GM21717 (cell line): ENCODE results near the gene SRBD1.

Experiments
- ATAC-seq: cut with Tn5 transposase; IDR thresholded peaks from one replicate; pipeline ENCODE4 v1.9.1; 2021; ENCODE audit warnings: mild to moderate bottlenecking, moderate library complexity; ENCODE audit not compliant: unreplicated experiment

Gene SRBD1

DNA sequence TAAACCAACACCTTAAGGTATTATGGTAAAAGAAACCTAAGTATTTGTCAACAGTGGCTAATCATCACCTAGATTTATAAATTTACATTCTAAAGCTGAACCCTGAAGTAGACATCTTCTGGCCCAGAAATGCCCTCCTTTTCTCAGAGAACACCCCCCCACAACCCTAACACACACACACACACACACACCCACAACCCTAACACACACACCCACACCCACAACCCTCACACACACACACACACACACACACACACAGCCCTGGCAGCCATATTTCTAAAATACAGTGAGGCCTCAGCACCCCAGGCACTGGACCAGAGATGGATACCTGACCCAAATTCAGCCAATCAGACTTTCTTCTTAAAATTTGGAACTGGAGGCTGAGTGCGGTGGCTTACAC, 14.3 kb downstream of the SRBD1 start:
- ATAC-seq, result no peak

DNA sequence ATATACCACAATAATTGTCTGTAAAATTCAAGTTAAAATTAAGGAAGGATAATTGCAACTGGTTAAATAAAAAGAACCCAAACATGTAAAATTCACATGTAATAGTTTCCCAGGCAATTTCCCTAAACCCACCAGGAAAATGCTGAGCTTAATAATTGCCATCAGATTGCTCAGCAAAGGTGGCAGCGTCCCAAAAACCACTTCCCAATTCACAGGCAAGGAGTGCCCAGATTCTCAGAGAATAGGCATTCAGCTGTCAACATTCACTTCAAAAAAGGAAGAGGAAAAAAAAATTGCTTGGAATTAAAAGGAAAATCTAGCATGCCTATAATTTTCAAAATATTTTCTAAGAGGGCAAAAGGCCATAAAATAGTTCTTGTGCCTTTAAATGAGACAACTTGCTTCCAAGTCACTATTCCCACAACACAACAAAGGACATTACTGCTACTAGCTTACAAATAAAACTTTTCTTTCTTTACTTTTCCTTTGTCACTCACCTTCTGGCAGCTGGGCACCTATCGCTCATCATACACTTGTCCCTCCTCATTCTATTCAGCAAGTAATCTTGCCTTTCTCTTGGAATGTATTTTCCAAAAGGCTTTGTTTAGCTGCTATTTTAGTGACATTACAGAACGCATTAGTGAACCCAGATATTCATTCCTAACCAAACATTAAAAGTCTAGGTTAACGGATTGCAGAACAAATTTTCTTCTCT, 15.2 kb downstream of the SRBD1 start:
- ATAC-seq, result no peak

GRCh38 chr2:45591073-45591472, 20.0 kb downstream of the SRBD1 start:
- ATAC-seq, result no peak

DNA sequence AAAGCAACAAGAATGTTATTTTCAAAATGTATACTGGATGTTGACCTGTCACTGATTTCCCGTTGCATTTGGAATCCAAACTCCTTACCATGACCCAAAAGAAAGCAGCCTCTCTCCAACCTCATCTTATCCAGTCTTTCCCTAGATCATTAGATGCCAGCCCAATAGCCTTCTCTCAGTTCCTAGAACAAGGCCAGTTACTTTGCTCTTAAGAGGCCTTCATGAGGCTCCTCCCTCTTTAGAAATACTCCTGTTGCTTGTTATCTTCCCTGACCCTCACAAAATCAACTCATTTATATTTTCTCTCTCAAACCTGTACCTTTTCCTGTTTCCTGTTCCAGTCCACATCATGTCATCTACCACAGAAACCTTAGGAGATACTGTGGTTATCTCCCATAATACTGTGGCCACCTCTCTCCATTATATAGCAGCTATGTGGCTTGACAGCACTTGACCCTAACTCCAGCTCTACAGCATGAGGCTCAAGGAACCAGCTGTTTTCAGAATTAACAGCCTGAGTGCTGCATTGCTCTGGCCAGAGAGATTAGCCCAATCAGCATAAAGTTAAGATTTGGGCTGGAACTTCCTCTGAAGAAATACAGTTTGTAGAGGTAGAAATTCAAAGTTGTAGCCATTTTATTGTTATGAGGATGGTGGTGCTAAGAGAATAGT, 22.8 kb downstream of the SRBD1 start:
- no peak for ATAC-seq

DNA sequence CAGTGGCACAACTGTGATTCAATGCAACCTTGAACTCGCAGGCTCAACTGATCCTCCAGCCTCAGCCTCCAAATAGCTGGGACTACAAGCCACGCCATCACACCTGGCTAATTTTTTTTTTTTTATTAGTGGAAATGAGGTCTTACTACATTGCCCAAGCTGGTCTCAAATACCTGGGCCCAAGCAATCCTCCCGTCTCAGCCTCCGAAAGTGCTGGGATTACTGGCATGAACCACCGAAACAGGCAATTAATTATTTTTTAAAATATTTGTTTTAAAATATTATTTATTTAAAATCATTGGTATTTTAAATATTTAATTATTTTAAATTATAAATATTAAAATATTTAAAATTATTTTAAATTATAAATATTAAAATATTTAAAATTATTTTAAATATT, 24.5 kb downstream of the SRBD1 start:
- no peak for ATAC-seq

DNA sequence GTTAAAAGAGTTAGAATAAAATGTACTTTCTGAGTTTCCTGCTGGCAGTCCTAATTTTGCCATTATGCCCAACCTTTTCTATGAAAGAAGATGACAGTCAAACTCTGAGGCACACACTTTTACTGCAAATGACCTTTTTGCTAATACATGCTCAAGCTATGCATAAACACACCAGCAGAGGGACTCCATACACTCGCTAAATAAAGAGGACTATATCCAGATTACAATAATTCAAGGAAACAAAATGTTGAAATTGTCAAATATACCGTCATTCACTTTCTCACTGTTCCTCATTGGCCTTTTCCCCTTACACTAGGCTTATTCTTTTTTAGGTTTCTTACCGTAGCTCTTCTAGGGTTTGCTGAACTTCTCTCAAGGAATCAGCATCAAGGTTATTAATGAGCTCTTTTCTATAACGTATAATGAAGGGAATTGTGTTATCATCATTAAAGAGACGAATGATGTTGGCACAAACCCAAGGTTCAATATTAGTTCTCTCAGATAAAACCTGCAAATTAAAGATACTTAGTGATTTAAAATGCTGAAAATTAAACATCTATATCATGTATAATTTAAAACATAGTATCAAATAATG, 25.7 kb downstream of the SRBD1 start:
- no peak for ATAC-seq

DNA sequence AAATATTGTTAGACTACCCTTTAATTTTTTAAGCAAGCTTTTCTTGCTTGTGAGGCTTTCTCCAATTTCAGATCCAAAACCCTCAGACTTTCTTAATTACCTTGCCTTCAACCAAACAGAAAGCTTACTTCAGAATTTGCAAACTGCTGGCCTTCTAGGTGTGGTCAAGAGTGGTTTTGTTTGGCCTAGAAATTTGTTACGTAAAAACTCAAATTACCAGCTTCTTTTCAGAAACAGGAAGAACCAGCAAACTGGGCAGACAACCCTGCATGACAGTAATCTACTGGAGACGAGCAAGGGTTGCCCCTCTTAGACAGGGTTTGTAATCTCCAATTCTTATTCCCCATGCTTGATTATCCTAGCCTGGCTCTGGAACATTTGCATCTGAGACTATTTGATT, 27.1 kb downstream of the SRBD1 start:
- ATAC-seq, result no peak

DNA sequence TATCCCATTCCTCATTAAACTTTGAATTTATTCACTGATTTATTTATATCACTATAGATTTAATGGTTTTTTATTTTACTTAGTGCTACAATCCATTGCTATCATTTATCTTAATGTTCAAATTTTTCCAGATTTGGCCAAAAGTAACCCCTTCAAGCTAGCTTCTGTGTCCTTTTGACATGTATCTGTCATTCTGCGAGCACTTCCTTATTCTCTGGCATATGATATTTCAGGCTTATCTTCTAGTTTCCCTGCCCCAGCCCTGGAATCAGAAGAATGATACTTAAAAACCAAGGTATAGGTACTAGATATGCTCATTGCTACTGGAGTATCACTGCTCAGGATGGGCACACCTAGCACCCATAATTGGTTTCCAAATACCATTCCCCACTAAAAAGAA, 28.5 kb downstream of the SRBD1 start:
- ATAC-seq, result no peak

DNA sequence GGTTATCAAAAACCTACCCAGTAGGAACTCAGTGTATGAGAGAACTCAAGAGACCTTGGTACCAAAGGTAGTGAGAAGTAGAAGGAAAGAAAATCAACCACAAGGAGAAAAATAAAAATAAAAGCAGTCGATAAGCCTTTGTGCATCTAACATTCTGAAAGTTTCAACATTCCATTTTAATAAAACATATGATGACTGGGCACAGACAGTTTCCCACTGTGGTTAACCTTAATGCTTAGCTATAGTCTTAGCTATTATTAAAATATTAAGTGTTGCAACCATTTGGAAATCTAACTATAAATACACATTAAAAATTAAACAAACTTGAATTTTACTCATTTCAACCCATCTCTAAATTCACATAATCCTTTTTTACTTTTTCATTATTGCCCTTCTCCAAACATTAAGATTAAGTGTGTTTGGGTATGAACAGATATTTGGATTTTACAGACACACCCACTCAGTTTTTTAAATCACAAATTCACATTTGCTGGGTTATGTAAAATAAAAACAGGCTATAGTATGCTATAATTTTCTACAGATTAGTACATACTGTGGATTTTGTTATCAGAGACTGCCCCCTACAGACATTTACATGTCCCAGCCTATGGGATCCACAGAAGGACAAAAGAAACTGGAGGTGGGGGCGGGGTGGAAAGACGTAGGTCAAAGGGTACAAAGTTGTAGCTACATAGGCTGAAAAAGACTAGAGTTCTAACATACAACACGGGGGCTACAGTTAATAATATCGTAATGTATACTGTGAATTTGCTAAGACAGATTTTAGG, 32.8 kb downstream of the SRBD1 start:
- no peak for ATAC-seq

- ATAC-seq, result no peak
Measured at GRCh38 chr2:45577441-45577840, 33.6 kb downstream of the SRBD1 start.

GRCh38 chr2:45575881-45576280, 35.2 kb downstream of the SRBD1 start:
- ATAC-seq, result no peak

- no peak for ATAC-seq
Measured at GRCh38 chr2:45572979-45573378, 38.1 kb downstream of the SRBD1 start.

DNA sequence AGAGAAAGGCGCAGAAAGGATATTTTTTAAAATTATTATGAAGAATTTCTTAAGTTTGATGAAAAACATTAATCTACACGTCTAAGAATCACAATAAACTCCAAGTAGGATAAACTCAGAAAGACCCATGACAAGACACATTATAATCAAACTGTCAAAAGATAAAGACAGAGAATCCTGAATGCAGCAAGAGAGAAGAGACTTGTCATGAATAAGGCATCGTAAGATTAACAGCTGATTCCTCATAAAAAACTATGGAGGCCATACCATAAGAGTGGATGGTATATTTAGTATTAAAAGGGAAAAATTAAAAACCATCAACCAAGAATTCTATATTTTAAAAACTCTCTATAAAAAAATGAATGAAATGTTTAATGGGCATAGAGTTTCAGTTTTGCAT, 39.1 kb downstream of the SRBD1 start:
- no peak for ATAC-seq

GRCh38 chr2:45570671-45571334, 40.3 kb downstream of the SRBD1 start:
- no peak for ATAC-seq

GRCh38 chr2:45568935-45569334, 42.1 kb downstream of the SRBD1 start:
- no peak for ATAC-seq

- ATAC-seq, result peak; percentile 92
Measured at GRCh38 chr2:45567974-45568789, 42.9 kb downstream of the SRBD1 start.

DNA sequence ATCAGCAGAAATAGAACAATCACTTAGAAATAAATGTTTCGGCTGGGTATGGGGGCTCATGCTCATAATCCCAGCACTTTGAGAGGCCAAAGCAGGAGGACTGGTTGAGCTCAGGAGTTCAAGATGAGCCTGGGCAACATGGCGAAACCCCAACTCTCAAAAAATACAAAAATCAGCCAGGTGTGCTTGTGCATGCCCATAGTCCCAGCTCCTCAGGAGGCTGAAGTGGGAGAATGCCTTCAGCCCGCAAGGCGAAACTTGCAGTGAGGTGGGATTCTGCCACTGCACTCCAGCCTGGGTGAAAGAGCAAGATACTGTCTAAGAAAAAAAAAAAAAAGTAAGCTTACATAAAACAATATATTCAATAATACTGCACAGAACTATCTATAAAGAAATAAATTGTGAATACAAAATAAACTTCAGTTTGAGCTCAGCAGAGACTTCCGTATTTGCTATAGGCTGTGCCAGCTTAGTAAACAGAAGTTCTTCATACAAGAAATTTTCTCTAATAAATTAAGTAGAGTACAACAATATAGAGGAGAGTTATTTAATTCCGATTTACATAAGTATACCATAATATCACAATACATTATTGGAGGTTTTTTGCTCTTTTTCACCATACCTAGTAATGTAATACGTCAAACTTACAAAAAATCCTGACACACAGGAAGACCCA, 43.6 kb downstream of the SRBD1 start:
- ATAC-seq, result no peak

DNA sequence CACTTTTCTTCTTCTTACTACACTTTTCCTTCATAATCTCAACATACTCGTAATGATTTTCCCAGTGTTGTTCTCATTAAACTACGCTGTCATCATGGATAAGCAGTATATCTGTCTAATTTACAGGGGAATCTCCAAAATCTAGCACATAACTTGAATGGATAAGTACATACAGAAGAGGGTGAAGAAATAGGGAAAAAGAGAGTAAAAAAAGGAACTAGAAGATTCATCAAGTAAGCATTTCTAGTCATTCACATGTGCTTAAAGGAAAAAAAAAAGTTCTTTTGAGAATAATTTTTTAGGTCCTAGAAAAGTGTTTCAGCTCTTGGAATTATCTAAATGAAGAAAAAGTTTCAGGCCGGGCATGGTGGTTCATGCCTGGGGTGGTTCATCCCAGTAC, 51.6 kb downstream of the SRBD1 start:
- no peak for ATAC-seq

GRCh38 chr2:45554742-45555140, 56.3 kb downstream of the SRBD1 start:
- no peak for ATAC-seq
